Neural crest cell (in vitro differentiated cells): ENCODE results near the gene SUGP2. TPM values are rescaled to one million over a fixed set of nuclear protein-coding genes. Genes with fewer than 3 reads are reported as not detected.

ENCODE experiments used
- DNase-seq: peaks from one replicate; pipeline ENCODE4 v3.0.0; 2021; ENCODE audit warnings: low read depth, mixed read lengths, low spot score
- H3K27ac Mint-ChIP-seq: one replicate; pipeline ENCODE4 v1.8.0; 2021; ENCODE audit warnings: mild to moderate bottlenecking, mixed read lengths; ENCODE audit not compliant: unreplicated experiment
- H3K27me3 Mint-ChIP-seq: 2 replicates; pipeline ENCODE4 v1.8.0; 2021; ENCODE audit warnings: low read depth, mild to moderate bottlenecking, mixed read lengths
- H3K36me3 Mint-ChIP-seq: 2 replicates; pipeline ENCODE4 v1.8.0; 2021; ENCODE audit warnings: low read depth, mild to moderate bottlenecking, mixed read lengths
- H3K4me1 Mint-ChIP-seq: 2 replicates; pipeline ENCODE4 v1.8.0; 2021; ENCODE audit warnings: mixed read lengths
- H3K4me3 Mint-ChIP-seq: one replicate; pipeline ENCODE4 v1.8.0; 2021; ENCODE audit warnings: mild to moderate bottlenecking, mixed read lengths
- H3K9me3 Mint-ChIP-seq: 2 replicates; pipeline ENCODE4 v1.8.0; 2021; ENCODE audit warnings: mixed read lengths
- CTCF ChIP-seq: fragments of 200-600 bp; sonication (generic); conservative IDR thresholded peaks from 2 replicates; pipeline ENCODE4 v1.5.0; 2021; ENCODE audit warnings: antibody characterized with exemption, mild to moderate bottlenecking
- total RNA-seq: library from RNA; stranded (reverse); gene quantifications from 2 replicates; pipeline ENCODE4 v1.2.1, GENCODE V29; 2021

Gene SUGP2
- total RNA-seq, 1 donor from 2014 or later, result 160 TPM

- no peak for TF ChIP-seq CTCF
- Mint-ChIP-seq H3K36me3 (no peaks in the 10 kb centered on the region), H3K4me3 (no peak overlapping the region), H3K27me3 (peaks cover 5% of the 10 kb centered on the region), H3K4me1 (peaks cover 13% of the 10 kb centered on the region), H3K27ac (no peak overlapping the region), H3K9me3 (no peaks in the 10 kb centered on the region)
- DNase-seq, result no peak
These were observed 52.8 kb downstream of the SUGP2 start for GRCh38 chr19:18980432-18981020.

DNA sequence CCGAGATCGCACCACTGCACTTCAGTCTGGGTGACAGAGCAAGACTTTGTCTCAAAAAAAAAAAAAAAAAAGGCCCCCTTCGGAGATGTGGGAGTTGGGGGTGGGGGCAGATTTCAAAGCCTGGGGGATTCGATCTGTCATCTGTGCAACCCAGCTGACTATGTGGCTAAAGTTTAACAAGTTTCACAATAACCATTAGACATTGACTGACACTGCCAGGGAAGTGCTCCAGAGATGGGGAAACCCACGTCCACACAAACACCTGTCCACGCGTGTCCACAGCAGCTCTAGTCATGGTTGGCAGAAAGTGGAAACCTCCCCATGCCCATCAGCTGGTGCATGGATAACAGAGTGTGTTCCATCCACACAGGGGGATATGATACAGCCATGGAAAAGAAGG lies 54.7 kb downstream of the SUGP2 start:
- Mint-ChIP-seq H3K4me1 (peaks cover 6% of the 10 kb centered on the region), H3K27ac (no peak overlapping the region), H3K4me3 (no peak overlapping the region), H3K36me3 (no peaks in the 10 kb centered on the region), H3K9me3 (no peaks in the 10 kb centered on the region), H3K27me3 (peaks cover 2% of the 10 kb centered on the region)
- no peak for DNase-seq
- no peak for TF ChIP-seq CTCF

DNA sequence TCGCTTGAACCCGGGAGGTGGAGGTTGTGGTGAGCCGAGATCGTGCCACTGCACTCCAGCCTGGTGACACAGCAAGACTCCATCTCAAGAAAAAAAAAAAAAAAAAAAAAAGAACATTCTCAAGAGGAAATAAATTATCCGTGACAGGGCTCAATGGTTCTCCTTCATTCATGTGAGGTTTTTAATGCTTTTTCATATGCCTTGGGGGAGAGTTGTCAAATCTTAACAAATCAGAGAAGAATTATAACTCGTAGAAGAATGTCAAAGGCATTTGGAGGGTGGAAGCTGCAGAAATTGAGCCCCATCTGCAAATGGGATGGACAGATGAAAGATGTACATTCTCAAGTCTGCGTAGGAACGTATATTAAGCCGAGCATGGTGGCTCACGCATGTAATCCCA lies 57.4 kb downstream of the SUGP2 start:
- Mint-ChIP-seq H3K27ac (no peak overlapping the region), H3K9me3 (no peaks in the 10 kb centered on the region), H3K4me1 (peaks cover 6% of the 10 kb centered on the region), H3K36me3 (no peaks in the 10 kb centered on the region), H3K4me3 (no peak overlapping the region), H3K27me3 (no peaks in the 10 kb centered on the region)
- TF ChIP-seq CTCF, result no peak
- no peak for DNase-seq

GRCh38 chr19:18975011-18975410 lies 58.3 kb downstream of the SUGP2 start:
- Mint-ChIP-seq H3K9me3 (no peaks in the 10 kb centered on the region), H3K4me3 (no peak overlapping the region), H3K36me3 (no peaks in the 10 kb centered on the region), H3K4me1 (peaks cover 6% of the 10 kb centered on the region), H3K27ac (no peak overlapping the region), H3K27me3 (no peaks in the 10 kb centered on the region)
- no peak for TF ChIP-seq CTCF
- DNase-seq, result no peak

GRCh38 chr19:18972851-18973250 lies 60.5 kb downstream of the SUGP2 start:
- H3K4me1 Mint-ChIP-seq, result no peaks in the 10 kb centered on the region
- DNase-seq, result no peak
- H3K9me3 Mint-ChIP-seq, result no peaks in the 10 kb centered on the region
- TF ChIP-seq CTCF, result no peak
- no peak overlapping the region for H3K27ac Mint-ChIP-seq
- no peak overlapping the region for H3K4me3 Mint-ChIP-seq
- H3K36me3 Mint-ChIP-seq, result no peaks in the 10 kb centered on the region
- no peaks in the 10 kb centered on the region for H3K27me3 Mint-ChIP-seq
